HG03039 (cell line): ENCODE data around the gene STIM1.
"Not testable (repeated sequence)": the region's sequence is repeated elsewhere in the genome, so short reads cannot be mapped to it uniquely, and the experiment has no call there.

Experiments
- ATAC-seq: cut with Tn5 transposase; IDR thresholded peaks from one replicate; pipeline ENCODE4 v1.9.1; 2021; ENCODE audit warnings: mild to moderate bottlenecking, moderate library complexity; ENCODE audit not compliant: unreplicated experiment

Gene STIM1

GRCh38 chr11:4093519-4094347 is 238.3 kb downstream of the STIM1 start:
- no peak for ATAC-seq

- peak; percentile 92 for ATAC-seq
These were observed 239.2 kb downstream of the STIM1 start, which contains the start of gene RRM1 for GRCh38 chr11:4094348-4095291. TSS of gene RRM1 (plus strand) at chr11:4094799. CDS start at chr11:4095013, 214 bp downstream.

DNA sequence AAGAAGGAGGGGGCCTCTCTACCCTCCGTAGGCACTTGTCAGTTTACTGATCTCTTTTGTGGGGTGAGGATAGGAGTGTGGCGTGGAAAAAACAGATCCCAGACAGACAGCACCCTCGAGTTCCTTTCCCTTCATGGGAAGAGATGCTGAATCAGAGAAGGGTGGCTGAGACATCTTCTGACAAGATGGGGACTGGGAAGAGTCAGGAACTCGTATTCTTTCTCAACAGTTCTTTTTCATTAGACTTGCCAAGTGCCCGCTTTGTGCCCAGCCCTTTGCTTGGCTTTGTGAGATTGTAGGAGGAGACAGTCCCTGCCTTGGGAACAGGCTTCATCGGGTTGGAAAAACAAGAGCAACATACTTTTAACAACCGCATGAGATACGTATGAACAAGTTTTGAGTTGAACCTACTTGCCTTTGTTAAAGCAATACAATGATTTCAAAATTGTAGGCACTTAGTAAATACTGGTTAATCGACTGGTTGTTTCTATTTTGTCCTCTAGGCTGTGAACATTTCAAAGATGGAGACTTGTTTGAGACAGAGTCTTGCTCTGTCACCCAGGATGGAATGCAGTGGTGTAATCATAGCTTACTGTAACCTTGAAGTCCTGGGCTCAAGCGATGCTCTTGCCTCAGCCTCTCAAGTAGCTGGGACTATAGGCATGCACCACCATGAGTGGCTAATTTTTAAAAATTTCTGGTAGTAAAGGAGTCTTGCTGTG is 240.2 kb downstream of the STIM1 start:
- no peak for ATAC-seq

- ATAC-seq: no peak
These were observed 242.7 kb downstream of the STIM1 start for GRCh38 chr11:4098026-4098621.

GRCh38 chr11:4102711-4103110 is 247.2 kb downstream of the STIM1 start:
- no peak for ATAC-seq

GRCh38 chr11:4103269-4103668 is 247.8 kb downstream of the STIM1 start:
- no peak for ATAC-seq

DNA sequence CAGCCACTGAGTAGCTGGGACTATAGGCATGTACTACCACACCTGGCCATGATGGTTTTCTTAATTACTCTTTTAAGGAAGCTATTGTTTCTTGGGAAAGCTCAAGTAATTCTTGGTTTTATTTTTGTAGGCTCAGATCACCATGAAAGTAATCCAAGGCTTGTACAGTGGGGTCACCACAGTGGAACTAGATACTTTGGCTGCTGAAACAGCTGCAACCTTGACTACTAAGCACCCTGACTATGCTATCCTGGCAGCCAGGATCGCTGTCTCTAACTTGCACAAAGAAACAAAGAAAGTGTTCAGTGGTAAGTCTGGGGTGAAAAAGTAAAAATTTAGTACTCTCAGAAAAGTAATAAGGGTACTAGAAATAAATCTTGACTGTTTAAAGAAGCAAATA is 250.5 kb downstream of the STIM1 start:
- ATAC-seq: no peak

- no peak for ATAC-seq
These were observed 256.4 kb downstream of the STIM1 start for GRCh38 chr11:4111834-4112233.

- no peak for ATAC-seq
These were observed 259.7 kb downstream of the STIM1 start for GRCh38 chr11:4115128-4115527.

DNA sequence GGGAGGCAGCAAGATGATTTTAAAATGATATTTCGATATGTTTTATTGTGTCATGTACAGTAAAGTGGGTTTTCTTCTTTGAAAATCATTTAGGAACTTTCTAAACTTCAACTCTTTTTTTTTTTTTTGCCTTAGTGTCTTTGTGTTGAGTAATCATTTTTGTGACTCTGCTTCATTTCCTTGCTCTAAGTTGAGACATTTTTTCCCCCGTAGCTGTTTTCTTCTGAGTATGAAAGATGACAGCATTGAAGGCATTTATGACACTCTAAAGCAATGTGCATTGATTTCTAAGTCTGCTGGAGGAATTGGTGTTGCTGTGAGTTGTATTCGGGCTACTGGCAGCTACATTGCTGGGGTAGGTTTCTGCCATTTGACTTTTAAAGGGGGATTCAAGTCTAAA is 262.6 kb downstream of the STIM1 start:
- ATAC-seq: no peak

DNA sequence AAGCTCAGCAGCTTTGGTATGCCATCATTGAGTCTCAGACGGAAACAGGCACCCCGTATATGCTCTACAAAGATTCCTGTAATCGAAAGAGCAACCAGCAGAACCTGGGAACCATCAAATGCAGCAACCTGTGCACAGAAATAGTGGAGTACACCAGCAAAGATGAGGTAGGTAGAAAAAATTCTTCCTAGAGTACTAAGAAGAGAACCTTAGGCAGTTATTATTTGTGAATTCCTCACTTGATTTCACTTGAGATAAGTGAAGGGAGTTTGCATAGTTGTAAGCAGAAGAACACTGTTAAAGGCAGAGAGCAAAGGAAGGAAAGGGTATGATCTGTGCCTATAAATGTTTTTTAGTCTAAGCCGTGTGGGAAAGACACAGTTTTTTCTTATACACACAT is 267.8 kb downstream of the STIM1 start:
- no peak for ATAC-seq

DNA sequence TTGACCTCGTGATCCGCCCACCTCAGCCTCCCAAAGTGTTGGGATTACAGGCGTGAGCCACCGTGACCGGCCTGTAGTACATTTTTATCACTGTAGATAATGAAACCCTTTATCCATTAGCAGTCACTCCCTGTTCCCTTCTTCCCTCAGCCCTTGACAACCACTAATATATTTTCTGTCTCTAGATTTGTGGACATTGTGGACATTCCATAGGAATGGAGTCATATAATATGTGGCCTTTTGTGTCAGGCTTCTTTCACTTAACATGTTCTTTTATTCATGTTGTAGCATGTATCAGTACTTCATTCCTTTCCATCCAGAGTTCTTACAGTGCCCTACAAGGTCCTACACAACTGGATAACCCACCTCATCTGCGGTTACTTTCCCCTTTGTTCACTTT is 269.7 kb downstream of the STIM1 start:
- no peak for ATAC-seq

- ATAC-seq: no peak
These were observed 271.9 kb downstream of the STIM1 start for GRCh38 chr11:4127357-4127756.

DNA sequence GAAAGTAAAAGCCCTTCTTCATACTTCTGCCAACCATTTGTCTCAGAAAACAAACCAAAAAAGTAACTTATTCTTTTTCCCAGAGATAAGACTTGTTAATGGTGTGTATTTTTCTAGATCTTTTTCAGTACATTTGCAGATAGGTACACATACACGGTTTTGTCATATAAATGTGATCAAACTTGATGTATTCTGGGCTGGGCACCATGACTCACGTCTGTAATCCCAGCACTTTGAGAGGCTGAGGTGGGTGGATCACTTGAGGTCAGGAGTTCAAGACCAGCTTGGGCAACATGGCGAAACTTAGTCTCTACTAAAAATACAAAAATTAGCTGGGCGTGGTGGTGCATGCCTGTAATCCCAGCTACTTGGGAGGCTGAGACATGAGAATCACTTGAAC is 274.8 kb downstream of the STIM1 start:
- not testable (repeated sequence) for ATAC-seq

DNA sequence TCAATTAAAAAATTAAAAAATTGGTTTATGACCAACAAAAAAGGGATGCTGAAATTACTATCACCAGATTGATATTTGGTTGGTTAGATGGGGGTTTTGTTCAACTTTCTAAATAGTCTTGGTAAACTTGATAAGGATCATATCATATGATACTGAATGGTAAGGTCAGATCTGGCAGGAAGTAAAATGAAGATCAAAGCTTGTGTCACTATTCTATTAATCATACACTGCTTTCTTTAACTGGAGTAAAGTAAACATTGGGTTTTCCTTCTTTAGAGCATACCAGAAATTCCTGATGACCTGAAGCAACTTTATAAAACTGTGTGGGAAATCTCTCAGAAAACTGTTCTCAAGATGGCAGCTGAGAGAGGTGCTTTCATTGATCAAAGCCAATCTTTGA is 279.3 kb downstream of the STIM1 start:
- ATAC-seq: no peak

DNA sequence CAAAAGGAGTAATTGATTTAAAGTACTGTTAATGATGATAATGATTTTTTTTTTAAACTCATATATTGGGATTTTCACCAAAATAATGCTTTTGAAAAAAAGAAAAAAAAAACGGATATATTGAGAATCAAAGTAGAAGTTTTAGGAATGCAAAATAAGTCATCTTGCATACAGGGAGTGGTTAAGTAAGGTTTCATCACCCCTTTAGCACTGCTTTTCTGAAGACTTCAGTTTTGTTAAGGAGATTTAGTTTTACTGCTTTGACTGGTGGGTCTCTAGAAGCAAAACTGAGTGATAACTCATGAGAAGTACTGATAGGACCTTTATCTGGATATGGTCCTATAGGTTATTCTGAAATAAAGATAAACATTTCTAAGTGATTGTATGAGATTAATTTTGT is 283.0 kb downstream of the STIM1 start:
- no peak for ATAC-seq

DNA sequence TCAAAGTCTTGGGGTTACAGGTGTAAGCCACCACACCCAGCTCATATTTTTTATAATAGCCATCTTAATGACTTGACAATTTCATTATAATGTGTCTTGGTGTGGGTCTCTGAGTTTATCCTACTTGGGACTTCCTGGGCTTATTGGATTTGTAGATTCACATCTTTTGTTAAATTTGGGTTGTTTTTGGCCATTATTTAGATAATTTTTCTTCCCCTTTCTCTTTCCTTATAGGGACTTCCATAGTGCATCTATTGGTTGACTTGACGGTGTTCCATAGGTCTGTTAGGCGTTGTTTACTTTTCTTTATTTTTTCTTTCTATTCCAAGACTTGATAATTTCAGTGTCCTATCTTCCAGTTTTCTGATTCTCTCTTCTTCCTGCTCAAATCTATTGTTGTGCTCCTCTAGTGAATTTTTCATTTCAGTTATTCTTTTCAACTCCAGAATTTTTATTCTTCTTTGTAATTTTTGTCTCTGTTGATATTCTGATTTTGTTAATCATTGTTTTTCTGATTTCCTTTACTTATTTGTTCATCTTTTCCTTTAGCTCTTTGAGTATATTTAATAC is 284.7 kb downstream of the STIM1 start:
- ATAC-seq: no peak
